K562 (cell line): ENCODE results near the gene ASIC3.

ENCODE experiments used
- CHD2 ChIP-seq: IDR thresholded peaks from 2 replicates; pipeline ENCODE4 v1.6.1; 2011; ENCODE audit warnings: low read depth, low read length
- CHD7 ChIP-seq: fragments of 200-600 bp; sonication (generic); IDR thresholded peaks from one replicate; pipeline ENCODE4 v1.6.1; 2012; ENCODE audit warnings: mild to moderate bottlenecking, low read depth, low read length, inconsistent platforms
- HDAC8 ChIP-seq: fragments of 450-650 bp; IDR thresholded peaks from 2 replicates; pipeline ENCODE4 v1.6.1; 2016; ENCODE audit warnings: mild to moderate bottlenecking, missing genetic modification characterization, moderate library complexity, missing compliant biosample characterization
- ZKSCAN1 ChIP-seq: fragments of 150-350 bp; IDR thresholded peaks from 2 replicates; pipeline ENCODE4 v1.6.1; 2016; ENCODE audit warnings: low read depth, low read length

DNA sequence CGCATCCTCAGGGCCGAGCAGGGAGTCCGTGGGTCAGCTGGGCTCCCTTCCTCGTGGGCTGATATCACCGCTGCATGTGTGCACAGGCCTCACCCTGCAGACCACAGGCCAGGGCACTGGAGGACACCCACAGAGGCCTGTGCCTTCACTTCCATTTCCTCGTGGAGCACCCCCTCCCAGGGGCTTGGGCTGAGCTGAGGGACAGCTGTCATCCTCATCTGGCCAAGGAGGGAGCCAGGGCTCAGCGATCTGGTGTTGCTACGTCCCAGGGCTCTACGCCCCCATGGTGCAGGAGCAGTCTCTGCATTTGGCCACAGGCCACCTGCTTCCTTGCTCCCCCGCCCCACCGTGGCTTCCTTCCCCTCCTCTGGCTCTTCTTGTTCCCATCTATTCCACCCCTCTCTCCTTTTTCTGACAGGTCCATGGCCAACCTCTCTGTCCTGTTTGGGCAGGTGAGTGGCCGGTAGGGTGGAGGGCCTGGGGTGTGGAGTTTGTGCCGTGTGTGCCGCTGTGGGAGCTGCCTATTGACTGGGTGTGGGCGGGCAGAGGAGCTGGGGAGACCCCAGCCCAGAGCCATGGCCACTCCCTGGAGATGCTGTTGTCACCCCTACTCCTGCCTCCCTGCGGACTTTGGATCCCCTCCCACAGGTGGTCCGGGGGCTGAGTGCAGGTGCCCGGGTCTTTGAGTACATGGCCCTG lies 8.3 kb upstream of the ASIC3 start:
- TF ChIP-seq ZKSCAN1 = no peak
- TF ChIP-seq CHD7 = no peak
- TF ChIP-seq CHD2 = no peak
- TF ChIP-seq HDAC8 = no peak
